Gastroesophageal sphincter (tissue), 4 donors: ENCODE measurements around the gene ADGRB2. TPM values are rescaled to one million over a fixed set of nuclear protein-coding genes. Genes with fewer than 3 reads are reported as not detected.

Experiments used
- ATAC-seq: fragments of 150-250 bp; one replicate; pipeline ENCODE4 v1.9.1; 2016; ENCODE audit warnings: mild to moderate bottlenecking, moderate library complexity
- H3K27ac ChIP-seq, 4 donors: fragments of 200-600 bp; sonication (generic) in 3 of 4; 1 replicate in 3 of 4; 2 replicates in 1 of 4; pipeline ENCODE4 v1.5.1; 2016 to 2019
- H3K27me3 ChIP-seq: fragments of 200-600 bp; sonication (generic); one replicate; pipeline ENCODE4 v1.5.1; 2019
- H3K36me3 ChIP-seq, 2 donors: fragments of 200-600 bp; sonication (generic); one replicate each; pipeline ENCODE4 v1.5.1; 2019; ENCODE audit warnings: control low read depth in 1 of 2
- H3K4me1 ChIP-seq, 3 donors: fragments of 200-600 bp; sonication (generic); 1 replicate in 2 of 3; 2 replicates in 1 of 3; pipeline ENCODE4 v1.5.1; 2016 to 2019; ENCODE audit warnings: control low read depth in 2 of 3
- H3K4me3 ChIP-seq, 2 donors: fragments of 200-600 bp; sonication (generic); one replicate each; pipeline ENCODE4 v1.5.1; 2019; ENCODE audit warnings: mild to moderate bottlenecking in 1 of 2, moderate library complexity in 1 of 2
- H3K9me3 ChIP-seq, 3 donors: fragments of 200-600 bp; sonication (generic); one replicate each; pipeline ENCODE4 v1.5.1; 2017 to 2019; ENCODE audit warnings: control low read depth in 2 of 3
- EP300 ChIP-seq: sonication (generic); formaldehyde crosslinking; IDR thresholded peaks from one replicate; pipeline ENCODE4 v1.6.1; 2017; ENCODE audit warnings: antibody characterized with exemption, mild to moderate bottlenecking
- POLR2A ChIP-seq, 2 donors: fragments of 450-650 bp; IDR thresholded peaks; one replicate each; pipeline ENCODE4 v1.6.1; 2017; ENCODE audit warnings: antibody characterized with exemption in 2 of 2, mild to moderate bottlenecking in 2 of 2, moderate library complexity in 1 of 2
- POLR2AphosphoS5 ChIP-seq: sonication (generic); formaldehyde crosslinking; IDR thresholded peaks from one replicate; pipeline ENCODE4 v1.6.1; 2017; ENCODE audit warnings: antibody characterized with exemption
- WGBS, 2 donors: methylation state at CpG; one replicate each; pipeline ENCODE4 v1.1.5; 2018; ENCODE audit warnings: low coverage in 1 of 2; 5-methylcytosine and 5-hydroxymethylcytosine counted together
- total RNA-seq, 4 donors: library from RNA; depleted of rRNA; stranded (reverse); fragments of >200 nt; gene quantifications; one replicate each; pipeline ENCODE4 v1.1.0, GENCODE V29; 2016
- TF ChIP-seq, protein P1 (sequence below), 4 experiments: fragments of 200-600 bp in 2 of 4; fragments of 450-650 bp in 2 of 4; sonication (generic) in 1 of 4; IDR thresholded peaks; one replicate each; pipeline ENCODE4 v1.5.1; 2017 to 2019; ENCODE audit warnings: antibody characterized with exemption in 4 of 4, mild to moderate bottlenecking in 2 of 4, moderate library complexity in 2 of 4

ADGRB2 gene
- total RNA-seq, 4 donors from 2014 or later, result 1.7 to 6.0 (median 3.2) TPM

DNA sequence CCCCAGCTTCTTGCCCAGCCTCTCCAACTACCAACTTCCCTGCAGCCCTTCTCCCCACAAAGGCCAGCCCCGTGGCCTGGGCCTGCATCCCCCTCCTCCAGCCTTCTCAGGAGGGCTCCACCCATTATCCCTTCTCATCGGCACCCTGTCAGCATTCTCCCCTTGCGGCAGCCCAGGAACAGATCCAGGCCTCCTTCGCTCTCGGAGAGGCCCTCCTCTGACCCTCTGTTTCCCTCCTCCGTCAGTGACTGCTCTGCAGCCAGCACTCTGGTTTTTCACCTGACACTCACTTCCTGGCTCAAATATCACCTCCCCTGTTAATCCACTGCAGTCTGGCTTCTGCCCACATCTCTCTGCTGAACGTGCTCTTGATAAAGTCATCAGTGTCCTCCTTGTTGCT, 17.5 kb downstream of the ADGRB2 start:
- TF ChIP-seq POLR2A (IDR thresholded peaks at IDR 0.05) (no peak), POLR2AphosphoS5 (no peak), EP300 (no peak)
- TF ChIP-seq, protein P1, sequence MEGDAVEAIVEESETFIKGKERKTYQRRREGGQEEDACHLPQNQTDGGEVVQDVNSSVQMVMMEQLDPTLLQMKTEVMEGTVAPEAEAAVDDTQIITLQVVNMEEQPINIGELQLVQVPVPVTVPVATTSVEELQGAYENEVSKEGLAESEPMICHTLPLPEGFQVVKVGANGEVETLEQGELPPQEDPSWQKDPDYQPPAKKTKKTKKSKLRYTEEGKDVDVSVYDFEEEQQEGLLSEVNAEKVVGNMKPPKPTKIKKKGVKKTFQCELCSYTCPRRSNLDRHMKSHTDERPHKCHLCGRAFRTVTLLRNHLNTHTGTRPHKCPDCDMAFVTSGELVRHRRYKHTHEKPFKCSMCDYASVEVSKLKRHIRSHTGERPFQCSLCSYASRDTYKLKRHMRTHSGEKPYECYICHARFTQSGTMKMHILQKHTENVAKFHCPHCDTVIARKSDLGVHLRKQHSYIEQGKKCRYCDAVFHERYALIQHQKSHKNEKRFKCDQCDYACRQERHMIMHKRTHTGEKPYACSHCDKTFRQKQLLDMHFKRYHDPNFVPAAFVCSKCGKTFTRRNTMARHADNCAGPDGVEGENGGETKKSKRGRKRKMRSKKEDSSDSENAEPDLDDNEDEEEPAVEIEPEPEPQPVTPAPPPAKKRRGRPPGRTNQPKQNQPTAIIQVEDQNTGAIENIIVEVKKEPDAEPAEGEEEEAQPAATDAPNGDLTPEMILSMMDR (IDR thresholded peaks at IDR 0.05), result no peak
- no peaks in the 10 kb centered on the region for H3K27me3 ChIP-seq
- H3K27ac ChIP-seq, result no peak overlapping the region
- no peaks in the 10 kb centered on the region for H3K36me3 ChIP-seq
- no peak overlapping the region for H3K4me3 ChIP-seq
- ATAC-seq, result no peak
- H3K9me3 ChIP-seq, result no peaks in the 10 kb centered on the region
- H3K4me1 ChIP-seq, result peaks cover 0 to 15% (median 0%) of the 10 kb centered on the region in 3 donors
- 38 to 42% methylated on average over 5 to 7 of the region's 7 CpGs for WGBS, 2 donors

- no peaks in the 10 kb centered on the region for H3K27me3 ChIP-seq
- no peak for ATAC-seq
- H3K36me3 ChIP-seq, result no peaks in the 10 kb centered on the region
- TF ChIP-seq EP300 (no peak), POLR2AphosphoS5 (no peak), POLR2A (IDR thresholded peaks at IDR 0.05) (no peak)
- TF ChIP-seq, protein P1 (IDR thresholded peaks at IDR 0.05), result no peak
- WGBS, 2 donors, result 63 to 69% methylated on average over 3 to 10 of the region's 15 CpGs
- no peak overlapping the region for H3K4me3 ChIP-seq
- no peak overlapping the region for H3K27ac ChIP-seq
- no peaks in the 10 kb centered on the region for H3K9me3 ChIP-seq
- H3K4me1 ChIP-seq, result peaks cover 0 to 15% (median 0%) of the 10 kb centered on the region in 3 donors
Measured at GRCh38 chr1:31745946-31746670, 18.0 kb downstream of the ADGRB2 start.

DNA sequence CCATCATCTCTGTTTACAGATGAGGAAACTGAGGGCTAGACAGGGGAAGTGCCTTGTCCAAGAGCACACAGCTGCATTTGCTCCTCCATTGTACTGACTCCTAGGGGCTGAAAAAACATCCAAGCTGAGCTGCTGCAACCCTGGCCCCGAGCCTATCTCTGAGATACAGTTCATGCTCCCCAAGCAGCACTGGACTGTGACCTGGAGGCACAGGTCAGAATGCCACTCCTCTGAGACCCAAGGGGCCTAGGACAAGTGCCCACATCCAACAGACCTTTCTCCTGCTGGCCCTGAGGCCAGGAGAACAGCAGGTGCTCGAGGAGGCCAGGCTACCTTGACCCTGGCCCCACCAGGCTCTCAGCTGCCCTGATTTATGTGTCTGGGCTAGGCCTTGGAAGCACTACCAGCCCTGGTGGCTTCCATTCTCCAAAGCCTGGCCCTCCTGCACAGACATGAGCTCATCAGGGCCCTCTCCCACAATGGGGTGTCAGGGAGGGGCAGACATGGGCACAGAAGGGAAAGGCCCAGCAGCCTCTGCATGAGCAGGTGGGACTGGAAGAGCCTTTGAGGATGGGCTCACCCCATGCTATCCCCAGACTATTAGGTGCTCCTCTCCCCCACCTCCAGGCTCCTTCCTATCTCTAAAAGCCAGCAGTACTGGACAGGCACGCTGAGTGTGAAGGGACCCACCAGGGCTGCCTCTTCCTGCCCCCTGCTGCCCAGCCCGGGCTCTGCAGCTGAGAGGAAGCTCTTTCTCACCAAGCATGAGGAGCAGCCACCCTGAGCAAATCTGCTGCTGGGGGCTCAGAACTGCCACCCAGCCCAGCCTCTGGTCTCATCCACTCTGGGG, 18.8 kb downstream of the ADGRB2 start:
- Histone ChIP-seq H3K4me3 (no peak overlapping the region), H3K27ac (no peak overlapping the region), H3K36me3 (no peaks in the 10 kb centered on the region), H3K9me3 (no peaks in the 10 kb centered on the region), H3K27me3 (no peaks in the 10 kb centered on the region), H3K4me1 (peaks cover 0 to 15% (median 0%) of the 10 kb centered on the region in 3 donors)
- ATAC-seq, result peak; percentile 73
- WGBS, 2 donors, result no CpG with 5 or more reads among the region's 4 CpGs
- TF ChIP-seq EP300 (no peak), POLR2A (IDR thresholded peaks at IDR 0.05) (no peak), POLR2AphosphoS5 (no peak)
- TF ChIP-seq, protein P1 (IDR thresholded peaks at IDR 0.05), result peak in 3 of 4 experiments; percentile 72 to 79 (median 72)

DNA sequence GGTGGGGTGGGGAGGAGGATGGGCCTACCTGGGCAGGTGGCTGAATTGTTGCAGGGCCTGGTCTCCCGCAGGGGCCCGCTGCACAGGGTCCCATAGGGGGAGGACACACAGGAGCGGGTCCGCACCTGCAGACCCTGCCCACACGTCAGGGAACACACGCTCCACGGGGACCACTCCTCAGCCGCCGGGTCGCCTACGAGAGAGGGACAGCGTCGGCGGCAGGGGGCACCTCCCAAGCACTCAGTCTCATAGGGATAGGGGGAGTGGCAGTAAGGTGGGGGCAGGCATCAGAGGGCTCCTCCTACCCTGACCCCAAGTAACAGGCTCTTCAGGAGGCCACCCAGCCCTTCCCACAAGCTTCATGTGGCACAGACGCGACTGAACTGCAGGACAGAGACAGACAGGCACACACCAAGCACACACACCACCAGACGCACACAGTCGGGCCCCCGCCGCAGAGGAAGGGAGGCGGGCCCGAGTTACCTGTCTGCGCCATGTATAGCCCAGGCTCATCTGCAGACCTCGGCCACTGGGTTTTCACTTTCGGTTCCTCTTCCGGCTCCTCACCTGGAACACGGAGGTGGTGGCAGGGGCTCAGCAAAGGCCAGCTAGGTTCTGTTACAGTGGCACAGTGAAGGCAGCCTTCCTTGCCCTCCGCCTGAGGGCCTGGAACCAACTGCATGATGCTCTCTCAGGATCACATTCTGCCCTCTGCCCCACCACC, 19.8 kb downstream of the ADGRB2 start:
- H3K27me3 ChIP-seq, result no peaks in the 10 kb centered on the region
- no peak for TF ChIP-seq POLR2A (IDR thresholded peaks at IDR 0.05)
- no peak for TF ChIP-seq POLR2AphosphoS5
- TF ChIP-seq, protein P1 (IDR thresholded peaks at IDR 0.05), result no peak
- TF ChIP-seq EP300, result no peak
- H3K9me3 ChIP-seq, result no peaks in the 10 kb centered on the region
- no peak overlapping the region for H3K4me3 ChIP-seq
- H3K4me1 ChIP-seq, result peaks cover 0 to 15% (median 0%) of the 10 kb centered on the region in 3 donors
- no peaks in the 10 kb centered on the region for H3K36me3 ChIP-seq
- no peak overlapping the region for H3K27ac ChIP-seq
- no peak for ATAC-seq
- 90% methylated on average over 2 of the region's 28 CpGs; no CpG with 5 or more reads in 1 of the 2 donors for WGBS, 2 donors
